OCI-LY7 (cell line): ENCODE results near the gene APEH.

ENCODE experiments used
- CTCF ChIP-seq: fragments of 200-600 bp; sonication (generic); conservative IDR thresholded peaks from 2 replicates; pipeline ENCODE4 v1.5.1; 2014; ENCODE audit warnings: mild to moderate bottlenecking, antibody characterized with exemption, low read length, moderate library complexity, mixed read lengths
- EZH2phosphoT487 ChIP-seq: fragments of 200-600 bp; sonication (generic); IDR thresholded peaks from 2 replicates; pipeline ENCODE4 v1.6.1; 2018; ENCODE audit warnings: low read depth, borderline replicate concordance, mild to moderate bottlenecking, mixed run types, antibody characterized with exemption, low read length, moderate library complexity, mixed read lengths

- TF ChIP-seq CTCF: no peak
- no peak for TF ChIP-seq EZH2phosphoT487
Measured at GRCh38 chr3:49703956-49704355, 29.8 kb downstream of the APEH start.
